Right lobe of liver (tissue), 4 donors: Measurements from ENCODE around the gene ADCY1.

ENCODE experiments used
- POLR2A ChIP-seq: fragments of 450-650 bp; IDR thresholded peaks from one replicate; pipeline ENCODE4 v1.6.1; 2017; ENCODE audit warnings: antibody characterized with exemption, mild to moderate bottlenecking
- TF ChIP-seq, protein P1 (sequence below), 4 donors: fragments of 200-600 bp in 3 of 4; fragments of 450-650 bp in 1 of 4; IDR thresholded peaks; one replicate each; pipeline versions ENCODE4 v1.5.1 to v1.8.0; 2016 to 2022; ENCODE audit warnings: antibody characterized with exemption in 4 of 4, mild to moderate bottlenecking in 2 of 4
- donor health status: DM: no; HTN: no; CAD: no.
- donor health status: DM: no; HTN: no; CAD: no.
- donor health status: DM: no; HTN: yes; CAD: no.

DNA sequence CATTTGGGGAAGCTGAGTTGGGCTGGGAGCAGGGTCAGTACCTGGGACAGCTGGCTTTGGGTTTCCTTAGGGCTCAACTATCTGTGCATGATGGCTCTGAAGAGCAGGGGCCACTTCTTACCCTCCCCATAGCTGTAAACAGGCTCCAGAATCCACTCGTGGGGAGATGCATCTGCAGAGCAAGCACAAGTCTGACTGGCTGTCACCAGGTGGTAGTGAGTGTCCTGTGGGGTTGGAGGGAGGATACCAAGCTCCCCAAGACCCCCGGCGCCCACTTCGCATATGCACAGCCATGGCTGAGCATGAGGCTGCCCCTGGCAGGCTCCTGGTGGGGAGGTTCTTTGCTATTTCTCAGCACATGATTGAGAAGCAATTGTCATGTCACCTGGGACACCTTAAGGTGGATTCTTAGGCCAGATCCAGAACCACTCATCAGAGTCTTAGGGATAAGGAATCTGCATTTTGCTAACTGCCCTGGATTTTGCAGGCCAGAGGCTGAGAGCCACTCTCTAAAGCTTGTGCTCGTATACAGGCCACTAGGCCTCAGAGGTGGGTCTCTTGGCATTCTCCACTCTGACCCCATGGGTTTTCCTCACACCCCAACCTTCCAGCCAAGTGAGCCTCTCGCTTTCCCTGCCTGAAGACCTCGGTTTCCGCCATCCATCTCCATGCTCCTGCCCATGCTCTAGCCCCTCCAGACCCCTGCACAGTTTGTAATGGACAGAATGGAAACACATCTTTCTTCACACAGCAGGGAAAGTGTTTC lies 53.7 kb downstream of the ADCY1 start:
- TF ChIP-seq, protein P1, sequence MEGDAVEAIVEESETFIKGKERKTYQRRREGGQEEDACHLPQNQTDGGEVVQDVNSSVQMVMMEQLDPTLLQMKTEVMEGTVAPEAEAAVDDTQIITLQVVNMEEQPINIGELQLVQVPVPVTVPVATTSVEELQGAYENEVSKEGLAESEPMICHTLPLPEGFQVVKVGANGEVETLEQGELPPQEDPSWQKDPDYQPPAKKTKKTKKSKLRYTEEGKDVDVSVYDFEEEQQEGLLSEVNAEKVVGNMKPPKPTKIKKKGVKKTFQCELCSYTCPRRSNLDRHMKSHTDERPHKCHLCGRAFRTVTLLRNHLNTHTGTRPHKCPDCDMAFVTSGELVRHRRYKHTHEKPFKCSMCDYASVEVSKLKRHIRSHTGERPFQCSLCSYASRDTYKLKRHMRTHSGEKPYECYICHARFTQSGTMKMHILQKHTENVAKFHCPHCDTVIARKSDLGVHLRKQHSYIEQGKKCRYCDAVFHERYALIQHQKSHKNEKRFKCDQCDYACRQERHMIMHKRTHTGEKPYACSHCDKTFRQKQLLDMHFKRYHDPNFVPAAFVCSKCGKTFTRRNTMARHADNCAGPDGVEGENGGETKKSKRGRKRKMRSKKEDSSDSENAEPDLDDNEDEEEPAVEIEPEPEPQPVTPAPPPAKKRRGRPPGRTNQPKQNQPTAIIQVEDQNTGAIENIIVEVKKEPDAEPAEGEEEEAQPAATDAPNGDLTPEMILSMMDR (IDR thresholded peaks at IDR 0.05) = no peak
- no peak for TF ChIP-seq POLR2A
